Measurements from ENCODE around the gene DNAJA1.
"Not testable (repeated sequence)": the region's sequence is repeated elsewhere in the genome, so short reads cannot be mapped to it uniquely, and the experiment has no call there.

Gene DNAJA1

DNA sequence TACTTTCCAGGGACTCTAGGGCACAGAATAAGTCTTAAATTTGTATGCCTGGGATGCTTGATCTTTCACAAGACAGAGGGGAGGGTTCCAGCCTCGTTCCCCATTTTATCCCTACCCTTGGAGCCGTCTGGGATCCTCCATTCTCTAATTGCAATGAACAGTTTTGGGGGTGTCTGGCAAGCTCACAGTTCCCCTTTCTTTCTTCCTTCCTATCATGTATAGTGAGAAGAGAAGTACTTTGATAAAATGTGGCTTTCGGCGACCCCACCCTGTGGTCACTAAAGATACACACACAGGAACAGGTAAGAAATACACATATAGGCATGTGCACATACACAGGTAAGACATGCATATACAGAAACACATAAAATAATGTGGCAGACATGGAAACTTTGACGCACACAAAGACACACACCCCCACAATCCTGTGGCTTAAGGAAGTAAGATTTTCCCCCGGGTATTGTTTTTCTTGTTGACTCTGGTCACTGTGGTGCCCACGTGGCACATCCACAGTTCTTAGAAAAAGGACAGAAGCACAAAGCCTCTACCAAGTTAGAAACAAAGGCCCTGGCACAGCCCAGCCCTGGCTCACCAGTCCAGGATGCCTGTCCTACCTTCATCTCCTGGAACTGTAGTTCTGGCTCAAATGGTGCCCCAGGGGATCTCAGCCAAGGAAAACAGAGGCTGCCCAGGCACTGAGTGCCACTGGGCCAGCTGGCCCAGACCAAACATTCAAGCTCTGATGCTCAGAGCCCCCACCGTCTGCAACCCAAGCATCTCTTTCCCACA lies 57.7 kb downstream of the DNAJA1 start:
- DNase-seq = no peak

GRCh38 chr9:33085672-33086071 lies 60.6 kb downstream of the DNAJA1 start:
- not testable (repeated sequence) for DNase-seq

All from SIG-M5 (cell line).